Natural killer cell (primary cell): ENCODE data around the gene SMAD2. TPM values are rescaled to one million over a fixed set of nuclear protein-coding genes. Genes with fewer than 3 reads are reported as not detected.

Experiments
- ATAC-seq, 3 donors: fragments of 150-1000 bp in 2 of 3; fragments of 200-7000 bp in 1 of 3; cut with Tn5 transposase; 1 replicate in 1 of 3; 2 replicates in 2 of 3; pipeline ENCODE4 v1.10.0; 2021; ENCODE audit warnings: mild to moderate bottlenecking in 2 of 3, moderate library complexity in 2 of 3
- DNase-seq, 2 donors: peaks; one replicate each; pipeline versions ENCODE4 v3.0.0 to v3.0.0-alpha.2; 2013 to 2021; ENCODE audit warnings: mixed read lengths in 1 of 2
- H3K27ac ChIP-seq: one replicate; pipeline ENCODE4 v1.5.1; 2013; ENCODE audit warnings: mild to moderate bottlenecking, low read length
- H3K27me3 ChIP-seq: one replicate; pipeline ENCODE4 v1.6.1; 2013; ENCODE audit warnings: low read length; ENCODE audit not compliant: control insufficient read depth, insufficient read depth
- H3K36me3 ChIP-seq: one replicate; pipeline ENCODE4 v1.6.1; 2013; ENCODE audit warnings: low read length; ENCODE audit not compliant: control insufficient read depth, insufficient read depth
- H3K4me1 ChIP-seq: one replicate; pipeline ENCODE4 v1.6.1; 2013; ENCODE audit warnings: low read length; ENCODE audit not compliant: control insufficient read depth, insufficient read depth
- H3K4me3 ChIP-seq: one replicate; pipeline ENCODE4 v1.5.1; 2013; ENCODE audit warnings: low read length
- H3K9me3 ChIP-seq: one replicate; pipeline ENCODE4 v1.6.1; 2013; ENCODE audit warnings: low read length; ENCODE audit not compliant: control insufficient read depth, insufficient read depth
- H3K27ac Mint-ChIP-seq, 2 donors: one replicate each; pipeline ENCODE4 v1.8.0; 2022; ENCODE audit warnings: mild to moderate bottlenecking in 2 of 2, mixed read lengths in 2 of 2, moderate library complexity in 1 of 2
- H3K27me3 Mint-ChIP-seq, 2 donors: one replicate each; pipeline ENCODE4 v1.8.0; 2022; ENCODE audit warnings: low read depth in 2 of 2, mixed read lengths in 2 of 2
- H3K36me3 Mint-ChIP-seq: one replicate; pipeline ENCODE4 v1.8.0; 2022; ENCODE audit warnings: mixed read lengths
- H3K4me1 Mint-ChIP-seq, 2 donors: one replicate each; pipeline ENCODE4 v1.8.0; 2022; ENCODE audit warnings: mixed read lengths in 2 of 2
- H3K4me3 Mint-ChIP-seq: one replicate; pipeline ENCODE4 v1.8.0; 2022; ENCODE audit warnings: mild to moderate bottlenecking, moderate library complexity, mixed read lengths
- H3K9me3 Mint-ChIP-seq, 2 donors: one replicate each; pipeline ENCODE4 v1.8.0; 2022; ENCODE audit warnings: mixed read lengths in 2 of 2
- WGBS: methylation state at CpG from one replicate; pipeline ENCODE4 v1.1.7; 2013; ENCODE audit warnings: missing lambda C conversion rate; ENCODE audit not compliant: insufficient coverage; 5-methylcytosine and 5-hydroxymethylcytosine counted together
- intact Hi-C: fragments of 100-400 bp; cut with micrococcal nuclease; formaldehyde crosslinking; loops from one replicate; pipeline ENCODE4 v1.14.2; 2022
- total RNA-seq, 4 donors: library from RNA; stranded (reverse); fragments of 120-200 nt in 1 of 4; gene quantifications; one replicate each; pipeline versions ENCODE4 v1.2.3 to v1.2.4, GENCODE V29; 2013 to 2022
- TF ChIP-seq, protein P1 (sequence below): fragments of 200-600 bp; IDR thresholded peaks from one replicate; pipeline ENCODE4 v1.8.0; 2022; ENCODE audit warnings: antibody characterized with exemption

Gene SMAD2
- total RNA-seq, 3 donors from 2014 or later (not counting 1 experiment from before 2014, with no cell fraction given), result 138 to 160 (median 148) TPM

DNA sequence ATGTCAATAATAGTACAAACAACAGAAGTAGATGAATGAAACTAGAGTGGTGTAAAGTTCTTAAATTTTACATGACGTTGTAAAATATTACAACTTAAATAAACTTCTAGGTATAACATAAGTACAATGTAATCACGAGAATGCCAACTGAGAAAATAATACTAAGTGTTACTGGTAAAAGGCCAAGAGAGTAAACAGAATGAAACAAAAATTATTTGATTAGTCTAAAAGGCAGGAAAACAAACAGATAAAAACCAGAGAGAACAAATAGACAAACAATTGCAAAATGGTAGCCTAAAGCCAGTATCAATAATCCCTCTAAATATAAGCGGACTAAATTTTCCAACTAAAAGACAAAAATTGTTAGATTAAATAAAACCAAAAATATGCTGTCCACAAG lies 71.9 kb downstream of the SMAD2 start:
- intact Hi-C loops, result no loop called here
- Mint-ChIP-seq H3K9me3 (peaks cover 8 to 12% of the 10 kb centered on the region in 2 donors), H3K27ac (no peak overlapping the region), H3K4me1 (peaks cover 10 to 16% of the 10 kb centered on the region in 2 donors), H3K27me3 (no peaks in the 10 kb centered on the region), H3K36me3 (peaks cover 50% of the 10 kb centered on the region), H3K4me3 (no peak overlapping the region)
- WGBS, result 100% methylated on average over 1 of the region's 3 CpGs
- Histone ChIP-seq H3K27ac (no peak overlapping the region), H3K4me3 (no peak overlapping the region), H3K27me3 (no peaks in the 10 kb centered on the region), H3K9me3 (peaks cover 7% of the 10 kb centered on the region), H3K4me1 (no peaks in the 10 kb centered on the region), H3K36me3 (peaks cover 38% of the 10 kb centered on the region)
- TF ChIP-seq, protein P1, sequence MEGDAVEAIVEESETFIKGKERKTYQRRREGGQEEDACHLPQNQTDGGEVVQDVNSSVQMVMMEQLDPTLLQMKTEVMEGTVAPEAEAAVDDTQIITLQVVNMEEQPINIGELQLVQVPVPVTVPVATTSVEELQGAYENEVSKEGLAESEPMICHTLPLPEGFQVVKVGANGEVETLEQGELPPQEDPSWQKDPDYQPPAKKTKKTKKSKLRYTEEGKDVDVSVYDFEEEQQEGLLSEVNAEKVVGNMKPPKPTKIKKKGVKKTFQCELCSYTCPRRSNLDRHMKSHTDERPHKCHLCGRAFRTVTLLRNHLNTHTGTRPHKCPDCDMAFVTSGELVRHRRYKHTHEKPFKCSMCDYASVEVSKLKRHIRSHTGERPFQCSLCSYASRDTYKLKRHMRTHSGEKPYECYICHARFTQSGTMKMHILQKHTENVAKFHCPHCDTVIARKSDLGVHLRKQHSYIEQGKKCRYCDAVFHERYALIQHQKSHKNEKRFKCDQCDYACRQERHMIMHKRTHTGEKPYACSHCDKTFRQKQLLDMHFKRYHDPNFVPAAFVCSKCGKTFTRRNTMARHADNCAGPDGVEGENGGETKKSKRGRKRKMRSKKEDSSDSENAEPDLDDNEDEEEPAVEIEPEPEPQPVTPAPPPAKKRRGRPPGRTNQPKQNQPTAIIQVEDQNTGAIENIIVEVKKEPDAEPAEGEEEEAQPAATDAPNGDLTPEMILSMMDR, result no peak
- DNase-seq (no peak), ATAC-seq (no peak)

GRCh38 chr18:47847635-47848034 lies 82.8 kb downstream of the SMAD2 start:
- H3K4me1 Mint-ChIP-seq, result peaks cover 4 to 6% of the 10 kb centered on the region in 2 donors
- H3K36me3 Mint-ChIP-seq, result peaks cover 7% of the 10 kb centered on the region

GRCh38 chr18:47846431-47846830 lies 84.0 kb downstream of the SMAD2 start:
- intact Hi-C loops, result no loop called here
- H3K4me1 ChIP-seq, result no peaks in the 10 kb centered on the region
- DNase-seq, result no peak
- H3K36me3 ChIP-seq, result peaks cover 60% of the 10 kb centered on the region
- ATAC-seq, result no peak
- Mint-ChIP-seq H3K4me3 (no peak overlapping the region), H3K27me3 (no peaks in the 10 kb centered on the region), H3K27ac (no peak overlapping the region), H3K4me1 (peaks cover 6% of the 10 kb centered on the region in 2 donors), H3K36me3 (peaks cover 7% of the 10 kb centered on the region), H3K9me3 (no peaks in the 10 kb centered on the region)
- TF ChIP-seq, protein P1, result no peak
- no peak overlapping the region for H3K4me3 ChIP-seq
- no peak overlapping the region for H3K27ac ChIP-seq
- no peaks in the 10 kb centered on the region for H3K9me3 ChIP-seq
- H3K27me3 ChIP-seq, result no peaks in the 10 kb centered on the region
- 100% methylated on average over 2 of the region's 2 CpGs for WGBS

More at GRCh38 chr18:47847635-47848034, 82.8 kb downstream of the SMAD2 start:
- Histone ChIP-seq H3K4me3 (no peak overlapping the region), H3K36me3 (peaks cover 49% of the 10 kb centered on the region), H3K9me3 (no peaks in the 10 kb centered on the region), H3K4me1 (no peaks in the 10 kb centered on the region), H3K27ac (no peak overlapping the region), H3K27me3 (no peaks in the 10 kb centered on the region)
- Mint-ChIP-seq H3K9me3 (no peaks in the 10 kb centered on the region), H3K27me3 (no peaks in the 10 kb centered on the region), H3K27ac (no peak overlapping the region), H3K4me3 (no peak overlapping the region)
- intact Hi-C loops, result no loop called here
- ATAC-seq (no peak), DNase-seq (no peak)
- TF ChIP-seq, protein P1, result no peak

GRCh38 chr18:47844828-47845498 lies 85.5 kb downstream of the SMAD2 start:
- Mint-ChIP-seq H3K4me1 (peaks cover 6% of the 10 kb centered on the region in 2 donors), H3K4me3 (no peak overlapping the region), H3K9me3 (no peaks in the 10 kb centered on the region), H3K36me3 (peaks cover 18% of the 10 kb centered on the region), H3K27me3 (no peaks in the 10 kb centered on the region), H3K27ac (peak overlapping the region in 1 of 2 donors; percentile 3)
- 96% methylated on average over 5 of the region's 5 CpGs for WGBS
- peaks cover 72% of the 10 kb centered on the region for H3K36me3 ChIP-seq
- no peak for ATAC-seq
- no peak overlapping the region for H3K27ac ChIP-seq
- no peaks in the 10 kb centered on the region for H3K27me3 ChIP-seq
- no peak overlapping the region for H3K4me3 ChIP-seq
- H3K4me1 ChIP-seq, result no peaks in the 10 kb centered on the region
- no peaks in the 10 kb centered on the region for H3K9me3 ChIP-seq
- DNase-seq, result no peak
- TF ChIP-seq, protein P1, result no peak
- intact Hi-C loops, result no loop called here
